Measurements from ENCODE around the gene ANKRD60. TPM values are rescaled to one million over a fixed set of nuclear protein-coding genes. Genes with fewer than 3 reads are reported as not detected.

The ANKRD60 gene
- total RNA-seq, 4 donors from 2014 or later: not detected

DNA sequence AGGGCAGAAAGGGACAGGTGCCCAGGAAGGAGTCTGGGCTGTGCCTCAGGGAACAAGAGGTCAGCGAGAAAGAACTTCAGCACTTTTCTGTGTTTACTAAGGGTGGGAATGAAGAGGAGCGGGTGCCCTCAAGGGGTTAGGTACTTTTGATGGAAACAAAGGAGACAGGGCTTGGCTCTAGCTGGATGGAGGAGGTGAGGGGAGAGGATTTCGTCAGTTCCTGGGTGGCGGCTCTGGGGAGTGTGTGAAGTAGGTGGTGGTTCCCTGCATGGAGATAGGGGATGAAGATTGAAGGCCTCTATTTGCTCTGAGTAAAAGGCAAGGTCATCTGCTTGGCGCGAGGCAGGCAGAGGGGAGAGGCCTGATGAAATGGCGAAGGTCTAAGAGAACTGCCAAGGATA, 40.0 kb upstream of the ANKRD60 start:
- ATAC-seq (ENCODE audit: low FRiP score) (no peak), DNase-seq (ENCODE audit: low spot score) (no peak)
- TF ChIP-seq CTCF (IDR thresholded peaks at IDR 0.05): no peak

GRCh38 chr20:58267389-58268215, 39.1 kb upstream of the ANKRD60 start:
- DNase-seq (ENCODE audit: low spot score) (no peak), ATAC-seq (ENCODE audit: low FRiP score) (no peak)

GRCh38 chr20:58264271-58264670, 35.8 kb upstream of the ANKRD60 start:
- ATAC-seq (ENCODE audit: low FRiP score) (no peak), DNase-seq (ENCODE audit: low spot score) (no peak)
- TF ChIP-seq CTCF (IDR thresholded peaks at IDR 0.05): no peak

More at GRCh38 chr20:58267389-58268215, 39.1 kb upstream of the ANKRD60 start:
- TF ChIP-seq CTCF (IDR thresholded peaks at IDR 0.05): no peak

DNA sequence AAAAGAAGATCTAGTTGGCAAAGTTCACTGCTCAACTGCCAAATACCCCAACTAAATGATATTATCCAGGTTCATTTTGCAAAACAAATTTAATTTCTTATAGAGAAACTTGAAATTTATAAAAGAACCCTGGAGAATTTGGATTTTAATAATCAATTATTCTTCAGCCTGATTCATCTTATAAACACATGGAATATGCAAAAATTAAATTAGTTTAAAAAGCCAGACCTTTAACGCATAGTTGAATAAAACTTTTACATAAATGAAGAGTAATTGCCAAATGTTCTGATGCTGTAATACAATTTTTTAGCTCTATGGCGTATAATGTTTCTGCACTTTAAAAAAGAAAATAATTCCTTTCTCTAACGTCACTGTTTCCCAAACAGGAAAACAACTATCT, 33.2 kb upstream of the ANKRD60 start:
- ATAC-seq (ENCODE audit: low FRiP score) (no peak), DNase-seq (ENCODE audit: low spot score) (no peak)
- no peak for TF ChIP-seq CTCF (IDR thresholded peaks at IDR 0.05)

- TF ChIP-seq CTCF (IDR thresholded peaks at IDR 0.05): no peak
- ATAC-seq (ENCODE audit: low FRiP score) (no peak), DNase-seq (ENCODE audit: low spot score) (no peak)
These were observed 31.6 kb upstream of the ANKRD60 start for GRCh38 chr20:58260006-58260405.

GRCh38 chr20:58256842-58257241, 28.4 kb upstream of the ANKRD60 start:
- DNase-seq (ENCODE audit: low spot score) (no peak), ATAC-seq (ENCODE audit: low FRiP score) (no peak)
- TF ChIP-seq CTCF (IDR thresholded peaks at IDR 0.05): no peak

DNA sequence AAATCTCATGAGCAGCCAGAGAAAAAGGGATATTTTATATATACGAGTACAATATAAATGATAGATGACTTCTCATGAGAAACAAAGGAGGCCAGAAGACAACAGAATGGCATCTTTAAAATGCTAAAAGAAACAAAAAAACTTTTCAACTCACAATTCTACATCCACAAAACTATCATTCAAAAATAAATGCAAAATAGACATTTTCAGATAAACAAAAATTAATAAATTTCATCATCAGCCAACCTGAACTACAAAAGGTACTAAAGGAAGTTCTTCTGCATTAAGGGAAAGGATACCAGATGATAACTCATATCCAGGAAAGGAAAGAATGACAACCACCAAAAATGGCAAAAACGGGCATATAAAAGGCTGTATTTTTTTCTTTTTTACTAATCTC, 27.9 kb upstream of the ANKRD60 start:
- TF ChIP-seq CTCF (IDR thresholded peaks at IDR 0.05): no peak
- ATAC-seq (ENCODE audit: low FRiP score): no peak
- no peak for DNase-seq (ENCODE audit: low spot score)

Data from omental fat pad (tissue), 4 donors.